OCI-LY7 (cell line): ENCODE results near the gene TLE5. TPM values are rescaled to one million over a fixed set of nuclear protein-coding genes. Genes with fewer than 3 reads are reported as not detected.

Experiments used
- BruUV-seq: library from RNA; stranded (reverse); fragments of 400-500 nt; replicated peaks from 2 replicates; lab custom pipeline; 2021; lab: Mats Ljungman, UMichigan
- CTCF ChIA-PET: fragments of 300-600 bp; sonication (Branson Sonifier 250); formaldehyde crosslinking; loops from one replicate; lab custom pipeline; 2022; ENCODE audit warnings: antibody characterized with exemption; ENCODE audit not compliant: unreplicated experiment; lab: Charles Lee
- POLR2A ChIA-PET: fragments of 300-600 bp; sonication (Branson Sonifier 250); formaldehyde crosslinking; loops from one replicate; lab custom pipeline; 2022; ENCODE audit warnings: antibody characterized with exemption; lab: Charles Lee
- DNase-seq: peaks from one replicate; pipeline ENCODE4 v3.0.0-alpha.2; 2015; ENCODE audit warnings: low spot score
- H2AFZ ChIP-seq: fragments of 200-600 bp; sonication (generic), shearing (Covaris generic); 2 replicates; pipeline ENCODE4 v1.6.1; 2014; ENCODE audit warnings: mild to moderate bottlenecking, antibody characterized with exemption, low read length, moderate library complexity
- H3K27ac ChIP-seq: fragments of 200-600 bp; sonication (generic); 2 replicates; pipeline ENCODE4 v1.5.1; 2014; ENCODE audit warnings: mixed run types, low read depth, mild to moderate bottlenecking, moderate library complexity, low read length, inconsistent platforms; ENCODE audit not compliant: poor library complexity, severe bottlenecking
- H3K36me3 ChIP-seq: fragments of 200-600 bp; sonication (generic); 2 replicates; pipeline ENCODE4 v1.6.1; 2014; ENCODE audit warnings: mild to moderate bottlenecking, antibody characterized with exemption, low read length, moderate library complexity, mixed read lengths; ENCODE audit not compliant: insufficient read depth
- H3K4me1 ChIP-seq: fragments of 200-600 bp; sonication (generic); 2 replicates; pipeline ENCODE4 v1.5.1; 2014; ENCODE audit warnings: mild to moderate bottlenecking, low read length; ENCODE audit not compliant: insufficient read depth, poor library complexity, severe bottlenecking
- H3K4me2 ChIP-seq: fragments of 200-600 bp; sonication (generic); 2 replicates; pipeline ENCODE4 v1.6.1; 2014; ENCODE audit warnings: mild to moderate bottlenecking, low read length
- H3K4me3 ChIP-seq: fragments of 200-600 bp; sonication (generic); 2 replicates; pipeline ENCODE4 v1.5.1; 2014; ENCODE audit warnings: mild to moderate bottlenecking, low read depth, low read length; ENCODE audit not compliant: poor library complexity, severe bottlenecking
- H3K79me2 ChIP-seq: fragments of 200-600 bp; sonication (generic); 2 replicates; pipeline ENCODE4 v1.6.1; 2016; ENCODE audit warnings: low read depth, mild to moderate bottlenecking, low read length, moderate library complexity, mixed read lengths; ENCODE audit not compliant: insufficient read depth
- H3K9me2 ChIP-seq: fragments of 200-600 bp; sonication (generic); 2 replicates; pipeline ENCODE4 v1.6.1; 2016; ENCODE audit warnings: mild to moderate bottlenecking, low read length, mixed read lengths; ENCODE audit not compliant: insufficient read depth
- H3K9me3 ChIP-seq: fragments of 200-600 bp; sonication (generic); 2 replicates; pipeline ENCODE4 v1.6.1; 2014; ENCODE audit warnings: mild to moderate bottlenecking, mixed run types, low read length, mixed read lengths
- H4K20me1 ChIP-seq: fragments of 200-600 bp; sonication (generic); 2 replicates; pipeline ENCODE4 v1.6.1; 2014; ENCODE audit warnings: mild to moderate bottlenecking, antibody characterized with exemption, low read length, moderate library complexity, mixed read lengths; ENCODE audit not compliant: insufficient read depth
- CTCF ChIP-seq: fragments of 200-600 bp; sonication (generic); conservative IDR thresholded peaks from 2 replicates; pipeline ENCODE4 v1.5.1; 2014; ENCODE audit warnings: mild to moderate bottlenecking, antibody characterized with exemption, low read length, moderate library complexity, mixed read lengths
- EZH2phosphoT487 ChIP-seq: fragments of 200-600 bp; sonication (generic); IDR thresholded peaks from 2 replicates; pipeline ENCODE4 v1.6.1; 2018; ENCODE audit warnings: low read depth, borderline replicate concordance, mild to moderate bottlenecking, mixed run types, antibody characterized with exemption, low read length, moderate library complexity, mixed read lengths
- intact Hi-C: fragments of 100-400 bp; cut with micrococcal nuclease; formaldehyde crosslinking; loops from one replicate; pipeline ENCODE4 v1.10.0; 2022; ENCODE audit not compliant: unreplicated experiment
- total RNA-seq, 2 experiments: library from RNA; depleted of rRNA in 1 of 2; stranded (reverse); fragments of >200 nt in 1 of 2; shearing (Covaris generic) in 1 of 2; gene quantifications; 2 replicates each; pipeline ENCODE4 v1.2.3, GENCODE V29; 2014 to 2022

TLE5 gene
- total RNA-seq, 2 experiments from 2014 or later: 376 to 424 TPM

- CTCF ChIA-PET: no interaction called here
- H3K4me3 ChIP-seq: no peak overlapping the region
- intact Hi-C loops: no loop called here
- no peak overlapping the region for H3K4me2 ChIP-seq
- H2AFZ ChIP-seq: no peak overlapping the region
- no peaks in the 10 kb centered on the region for H3K9me2 ChIP-seq
- POLR2A ChIA-PET: no interaction called here
- H3K4me1 ChIP-seq: no peaks in the 10 kb centered on the region
- DNase-seq: no peak
- TF ChIP-seq EZH2phosphoT487 (no peak), CTCF (no peak)
- H3K36me3 ChIP-seq: no peaks in the 10 kb centered on the region
- H4K20me1 ChIP-seq: no peaks in the 10 kb centered on the region
- no TSS peak for BruUV-seq
- H3K27ac ChIP-seq: no peak overlapping the region
- no peaks in the 10 kb centered on the region for H3K9me3 ChIP-seq
- H3K79me2 ChIP-seq: no peaks in the 10 kb centered on the region
Measured at GRCh38 chr19:3082331-3082730, 20.0 kb upstream of the TLE5 start.

GRCh38 chr19:3080286-3080685, 18.0 kb upstream of the TLE5 start:
- no peaks in the 10 kb centered on the region for H3K79me2 ChIP-seq
- H3K4me2 ChIP-seq: no peak overlapping the region
- H3K36me3 ChIP-seq: no peaks in the 10 kb centered on the region
- BruUV-seq: no TSS peak
- H2AFZ ChIP-seq: no peak overlapping the region
- no peak overlapping the region for H3K27ac ChIP-seq
- no peaks in the 10 kb centered on the region for H4K20me1 ChIP-seq
- no peaks in the 10 kb centered on the region for H3K9me3 ChIP-seq
- H3K4me3 ChIP-seq: no peak overlapping the region
- TF ChIP-seq EZH2phosphoT487 (no peak), CTCF (no peak)
- H3K4me1 ChIP-seq: peaks cover 6% of the 10 kb centered on the region
- ChIA-PET POLR2A (interaction anchor here (0.8 kb wide), 1 partner anchor 119 kb away, joined by 3 read pairs; no protein-coding TSS in a partner anchor), CTCF (no interaction called here)
- H3K9me2 ChIP-seq: no peaks in the 10 kb centered on the region
- intact Hi-C loops: no loop called here
- no peak for DNase-seq

GRCh38 chr19:3079578-3079977, 17.3 kb upstream of the TLE5 start:
- intact Hi-C loops: no loop called here
- Histone ChIP-seq H3K4me3 (no peak overlapping the region), H3K79me2 (no peaks in the 10 kb centered on the region), H4K20me1 (no peaks in the 10 kb centered on the region), H3K4me2 (no peak overlapping the region), H3K9me2 (no peaks in the 10 kb centered on the region), H3K27ac (no peak overlapping the region), H3K36me3 (no peaks in the 10 kb centered on the region), H3K4me1 (peaks cover 9% of the 10 kb centered on the region), H2AFZ (no peak overlapping the region), H3K9me3 (no peaks in the 10 kb centered on the region)
- BruUV-seq: no TSS peak
- ChIA-PET CTCF (no interaction called here), POLR2A (interaction anchor here (0.7 kb wide), 1 partner anchor 236 kb away, joined by 4 read pairs; no protein-coding TSS in a partner anchor)
- TF ChIP-seq CTCF: no peak
- TF ChIP-seq EZH2phosphoT487: no peak
- DNase-seq: no peak
